Stomach (tissue), 4 donors: Measurements from ENCODE around the gene INSRR.

ENCODE experiments used
- CTCF ChIP-seq, 7 experiments: fragments of 450-650 bp in 4 of 7; fragments of 200-600 bp in 3 of 7; sonication (generic) in 3 of 7; IDR thresholded peaks; one replicate each; pipeline ENCODE4 v1.5.1; 2016 to 2019; ENCODE audit warnings: antibody characterized with exemption in 7 of 7, control low read depth in 2 of 7, mild to moderate bottlenecking in 1 of 7
- EP300 ChIP-seq: sonication (generic); formaldehyde crosslinking; IDR thresholded peaks from one replicate; pipeline ENCODE4 v1.6.1; 2017; ENCODE audit warnings: antibody characterized with exemption
- POLR2A ChIP-seq, 4 donors: fragments of 450-650 bp; IDR thresholded peaks; one replicate each; pipeline ENCODE4 v1.6.1; 2016; ENCODE audit warnings: antibody characterized with exemption in 4 of 4, control low read depth in 2 of 4, mild to moderate bottlenecking in 1 of 4, moderate library complexity in 1 of 4
- POLR2AphosphoS5 ChIP-seq, 3 donors: sonication (generic); formaldehyde crosslinking; IDR thresholded peaks; one replicate each; pipeline ENCODE4 v1.6.1; 2016; ENCODE audit warnings: antibody characterized with exemption in 3 of 3

GRCh38 chr1:156797212-156797871, 61.6 kb downstream of the INSRR start:
- TF ChIP-seq POLR2AphosphoS5 (IDR thresholded peaks at IDR 0.05) (no peak), CTCF (IDR thresholded peaks at IDR 0.05) (peak in 5 of 7 experiments; percentile 22 to 68 (median 57)), POLR2A (IDR thresholded peaks at IDR 0.05) (no peak), EP300 (no peak)
